ENCODE results near the gene ERV3-1.
"Not testable (repeated sequence)": the region's sequence is repeated elsewhere in the genome, so short reads cannot be mapped to it uniquely, and the experiment has no call there.

Gene ERV3-1

GRCh38 chr7:64959072-64959747, 47.3 kb downstream of the ERV3-1 start:
- TF ChIP-seq CTCF (IDR thresholded peaks at IDR 0.05; ENCODE audit: low read depth, low read length, poor library complexity, severe bottlenecking) = no peak
- TF ChIP-seq EZH2phosphoT487 (IDR thresholded peaks at IDR 0.05; ENCODE audit: borderline replicate concordance, low read length) = no peak
- no peak overlapping the region for H3K4me2 ChIP-seq (ENCODE audit: low read length)
- H3F3A ChIP-seq (ENCODE audit: control insufficient read depth, insufficient read depth) = no peaks in the 10 kb centered on the region
- no peaks in the 10 kb centered on the region for H3K27me3 ChIP-seq (ENCODE audit: control insufficient read depth, low read length)
- H3K4me1 ChIP-seq (ENCODE audit: control insufficient read depth, low read length) = peaks cover 3% of the 10 kb centered on the region; the same call in 1 of the 2 replicates
- H3K36me3 ChIP-seq (ENCODE audit: control insufficient read depth, low read length) = no peaks in the 10 kb centered on the region
- H3K9me2 ChIP-seq (replicated peaks; ENCODE audit: control insufficient read depth, low read length) = no peaks in the 10 kb centered on the region
- H4K20me1 ChIP-seq (ENCODE audit: control insufficient read depth, insufficient read depth, low read depth, low read length) = no peaks in the 10 kb centered on the region
- H3K27ac ChIP-seq (ENCODE audit: low read depth, low read length) = no peak overlapping the region
- H3K4me3 ChIP-seq (ENCODE audit: low read length) = no peak overlapping the region
- no peaks in the 10 kb centered on the region for H3K9me3 ChIP-seq (ENCODE audit: control insufficient read depth, insufficient read depth, low read length)
- H3K79me2 ChIP-seq (ENCODE audit: control insufficient read depth, low read length) = no peaks in the 10 kb centered on the region

GRCh38 chr7:64951250-64951848, 55.1 kb downstream of the ERV3-1 start:
- H3K27me3 ChIP-seq (ENCODE audit: control insufficient read depth, low read length) = peaks cover 3% of the 10 kb centered on the region
- no peaks in the 10 kb centered on the region for H3K4me1 ChIP-seq (ENCODE audit: control insufficient read depth, low read length)
- no peaks in the 10 kb centered on the region for H3K9me2 ChIP-seq (replicated peaks; ENCODE audit: control insufficient read depth, low read length)
- H3K4me3 ChIP-seq (ENCODE audit: low read length) = no peak overlapping the region
- TF ChIP-seq CTCF (IDR thresholded peaks at IDR 0.05; ENCODE audit: low read depth, low read length, poor library complexity, severe bottlenecking) (peak; percentile 80), EZH2phosphoT487 (IDR thresholded peaks at IDR 0.05; ENCODE audit: borderline replicate concordance, low read length) (no peak)
- H3K36me3 ChIP-seq (ENCODE audit: control insufficient read depth, low read length) = no peaks in the 10 kb centered on the region
- H3K9me3 ChIP-seq (ENCODE audit: control insufficient read depth, insufficient read depth, low read length) = no peaks in the 10 kb centered on the region
- no peak overlapping the region for H3K4me2 ChIP-seq (ENCODE audit: low read length)
- no peaks in the 10 kb centered on the region for H4K20me1 ChIP-seq (ENCODE audit: control insufficient read depth, insufficient read depth, low read depth, low read length)
- no peaks in the 10 kb centered on the region for H3K79me2 ChIP-seq (ENCODE audit: control insufficient read depth, low read length)
- H3K27ac ChIP-seq (ENCODE audit: low read depth, low read length) = no peak overlapping the region
- no peaks in the 10 kb centered on the region for H3F3A ChIP-seq (ENCODE audit: control insufficient read depth, insufficient read depth)

- not testable (repeated sequence) for H3K9me3 ChIP-seq (ENCODE audit: control insufficient read depth, insufficient read depth, low read length); H3K27me3 ChIP-seq (ENCODE audit: control insufficient read depth, low read length); H3F3A ChIP-seq (ENCODE audit: control insufficient read depth, insufficient read depth); H3K27ac ChIP-seq (ENCODE audit: low read depth, low read length); H3K4me2 ChIP-seq (ENCODE audit: low read length); H3K9me2 ChIP-seq (replicated peaks; ENCODE audit: control insufficient read depth, low read length); H3K79me2 ChIP-seq (ENCODE audit: control insufficient read depth, low read length); H3K36me3 ChIP-seq (ENCODE audit: control insufficient read depth, low read length); H4K20me1 ChIP-seq (ENCODE audit: control insufficient read depth, insufficient read depth, low read depth, low read length); H3K4me3 ChIP-seq (ENCODE audit: low read length); H3K4me1 ChIP-seq (ENCODE audit: control insufficient read depth, low read length)
These were observed 55.8 kb downstream of the ERV3-1 start for GRCh38 chr7:64950673-64951072.

GRCh38 chr7:64948774-64949173, 57.7 kb downstream of the ERV3-1 start:
- H3K36me3 ChIP-seq (ENCODE audit: control insufficient read depth, low read length); H3K27ac ChIP-seq (ENCODE audit: low read depth, low read length); H3K4me2 ChIP-seq (ENCODE audit: low read length); H3K9me2 ChIP-seq (replicated peaks; ENCODE audit: control insufficient read depth, low read length); H4K20me1 ChIP-seq (ENCODE audit: control insufficient read depth, insufficient read depth, low read depth, low read length); H3K4me3 ChIP-seq (ENCODE audit: low read length); H3K79me2 ChIP-seq (ENCODE audit: control insufficient read depth, low read length); H3K27me3 ChIP-seq (ENCODE audit: control insufficient read depth, low read length); H3K4me1 ChIP-seq (ENCODE audit: control insufficient read depth, low read length); H3K9me3 ChIP-seq (ENCODE audit: control insufficient read depth, insufficient read depth, low read length); H3F3A ChIP-seq (ENCODE audit: control insufficient read depth, insufficient read depth): not testable (repeated sequence)
